Measurements from ENCODE around the gene PCDHGB5. TPM values are rescaled to one million over a fixed set of nuclear protein-coding genes. Genes with fewer than 3 reads are reported as not detected.
"Not testable (repeated sequence)": the region's sequence is repeated elsewhere in the genome, so short reads cannot be mapped to it uniquely, and the experiment has no call there.

Gene PCDHGB5
- total RNA-seq (1 to 10 TPM; 4.0 to 7.9 (median 5.4) TPM), polyA plus RNA-seq (1 to 10 TPM; 1.1 to 1.4 TPM)

DNA sequence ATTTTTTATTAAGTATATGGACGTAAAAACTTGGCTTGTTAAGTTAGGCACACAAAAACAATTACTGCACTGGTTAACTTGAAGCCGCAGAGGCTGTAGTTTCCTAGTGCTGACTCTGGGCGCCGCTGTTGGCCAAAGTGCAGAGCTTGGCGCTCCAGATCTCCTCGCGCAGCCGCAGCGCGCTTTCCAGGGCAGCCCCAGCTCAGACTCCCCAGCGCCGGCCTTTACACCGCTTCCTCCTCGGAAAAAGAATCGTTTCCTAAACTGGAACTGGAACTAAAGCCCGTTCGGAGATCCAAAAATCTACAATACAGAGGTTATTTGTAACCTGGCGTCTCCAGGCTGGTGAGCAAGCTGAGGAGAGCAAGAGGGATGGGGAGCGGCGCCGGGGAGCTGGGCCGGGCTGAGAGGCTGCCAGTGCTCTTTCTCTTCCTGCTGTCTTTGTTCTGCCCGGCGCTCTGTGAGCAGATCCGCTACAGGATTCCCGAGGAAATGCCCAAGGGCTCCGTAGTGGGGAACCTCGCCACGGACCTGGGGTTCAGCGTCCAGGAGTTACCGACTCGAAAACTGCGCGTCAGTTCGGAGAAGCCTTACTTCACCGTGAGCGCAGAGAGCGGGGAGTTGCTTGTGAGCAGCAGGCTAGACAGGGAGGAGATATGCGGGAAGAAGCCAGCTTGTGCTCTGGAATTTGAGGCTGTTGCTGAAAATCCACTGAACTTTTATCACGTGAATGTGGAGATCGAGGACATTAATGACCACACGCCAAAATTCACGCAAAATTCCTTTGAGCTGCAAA, at the start of gene PCDHGB5:
Gene PCDHGB5, plus strand, starts transcription at position 192 of the 796 bp plus-strand sequence. Its CDS starts 181 bp downstream, at position 373.
- H3K4me3 ChIP-seq: peak within 1 kb of the TSS in 2 of 4 donors; percentile 8 to 37
- H3K27ac ChIP-seq; H3K36me3 ChIP-seq; intact Hi-C loops (cut with DNase I); H3K27me3 ChIP-seq; H3K4me1 ChIP-seq; FAIRE-seq: not testable (repeated sequence)
- ATAC-seq (peak; percentile 94 to 100 (median 98)), DNase-seq (peak in 4 of 6 donors; percentile 33 to 69 (median 45))
- WGBS, 2 donors: 1 to 5% methylated on average over 24 to 25 of the region's 43 CpGs
- TF ChIP-seq, protein P1, sequence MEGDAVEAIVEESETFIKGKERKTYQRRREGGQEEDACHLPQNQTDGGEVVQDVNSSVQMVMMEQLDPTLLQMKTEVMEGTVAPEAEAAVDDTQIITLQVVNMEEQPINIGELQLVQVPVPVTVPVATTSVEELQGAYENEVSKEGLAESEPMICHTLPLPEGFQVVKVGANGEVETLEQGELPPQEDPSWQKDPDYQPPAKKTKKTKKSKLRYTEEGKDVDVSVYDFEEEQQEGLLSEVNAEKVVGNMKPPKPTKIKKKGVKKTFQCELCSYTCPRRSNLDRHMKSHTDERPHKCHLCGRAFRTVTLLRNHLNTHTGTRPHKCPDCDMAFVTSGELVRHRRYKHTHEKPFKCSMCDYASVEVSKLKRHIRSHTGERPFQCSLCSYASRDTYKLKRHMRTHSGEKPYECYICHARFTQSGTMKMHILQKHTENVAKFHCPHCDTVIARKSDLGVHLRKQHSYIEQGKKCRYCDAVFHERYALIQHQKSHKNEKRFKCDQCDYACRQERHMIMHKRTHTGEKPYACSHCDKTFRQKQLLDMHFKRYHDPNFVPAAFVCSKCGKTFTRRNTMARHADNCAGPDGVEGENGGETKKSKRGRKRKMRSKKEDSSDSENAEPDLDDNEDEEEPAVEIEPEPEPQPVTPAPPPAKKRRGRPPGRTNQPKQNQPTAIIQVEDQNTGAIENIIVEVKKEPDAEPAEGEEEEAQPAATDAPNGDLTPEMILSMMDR (IDR thresholded peaks at IDR 0.05): peak in 3 of 4 donors; percentile 35 to 44 (median 41)
- peaks cover 0 to 17% (median 2%) of the 10 kb centered on the region in 4 donors for H3K9me3 ChIP-seq

DNA sequence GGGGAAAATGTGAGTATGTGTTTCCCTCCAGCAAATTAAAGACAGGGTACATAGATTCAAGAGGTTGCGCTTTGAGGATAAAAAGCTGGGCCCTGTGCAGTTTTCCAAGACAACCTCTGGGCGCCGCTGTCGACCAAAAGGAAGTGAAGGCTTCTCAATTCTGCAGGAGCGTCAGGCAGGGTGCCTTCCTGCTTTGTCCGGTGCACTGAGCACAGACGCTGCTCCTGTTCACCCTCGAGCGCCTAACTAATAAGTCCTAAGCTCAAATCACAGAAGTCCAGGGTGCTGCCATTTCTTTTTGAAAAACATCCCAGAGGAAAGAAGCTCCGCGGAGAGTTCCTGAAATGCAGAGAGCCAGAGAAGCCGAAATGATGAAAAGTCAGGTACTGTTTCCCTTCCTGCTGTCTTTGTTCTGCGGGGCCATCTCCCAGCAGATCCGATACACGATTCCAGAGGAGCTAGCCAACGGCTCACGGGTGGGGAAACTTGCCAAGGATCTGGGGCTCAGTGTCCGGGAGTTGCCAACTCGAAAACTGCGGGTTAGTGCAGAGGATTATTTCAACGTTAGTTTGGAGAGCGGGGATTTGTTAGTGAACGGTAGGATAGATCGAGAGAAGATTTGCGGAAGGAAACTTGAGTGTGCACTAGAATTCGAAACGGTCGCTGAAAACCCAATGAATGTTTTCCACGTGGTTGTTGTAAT, 47.7 kb upstream of the PCDHGB5 start, which contains the start of gene PCDHGB1:
Gene PCDHGB1, plus strand, starts transcription at position 183 of the 703 bp plus-strand sequence. Its CDS starts 162 bp downstream, at position 345.
- 22 to 24% methylated on average over 29 of the region's 29 CpGs for WGBS, 2 donors
- ATAC-seq (peak; percentile 46 to 91 (median 74)), DNase-seq (peak in 1 of 6 donors; percentile 36), FAIRE-seq (no peak)
- H3K27ac ChIP-seq: no peak within 1 kb of the TSS
- peak within 1 kb of the TSS in 1 of 4 donors; percentile 22 for H3K4me3 ChIP-seq
- H3K36me3 ChIP-seq: no peaks in the 10 kb centered on the region
- peaks cover 0 to 5% (median 0%) of the 10 kb centered on the region in 4 donors for H3K27me3 ChIP-seq
- H3K9me3 ChIP-seq: peaks cover 0 to 10% (median 4%) of the 10 kb centered on the region in 4 donors
- intact Hi-C loops (cut with DNase I): no loop called here
- TF ChIP-seq, protein P1 (IDR thresholded peaks at IDR 0.05): peak in 2 of 4 donors; percentile 14 to 17
- no peaks in the 10 kb centered on the region for H3K4me1 ChIP-seq

DNA sequence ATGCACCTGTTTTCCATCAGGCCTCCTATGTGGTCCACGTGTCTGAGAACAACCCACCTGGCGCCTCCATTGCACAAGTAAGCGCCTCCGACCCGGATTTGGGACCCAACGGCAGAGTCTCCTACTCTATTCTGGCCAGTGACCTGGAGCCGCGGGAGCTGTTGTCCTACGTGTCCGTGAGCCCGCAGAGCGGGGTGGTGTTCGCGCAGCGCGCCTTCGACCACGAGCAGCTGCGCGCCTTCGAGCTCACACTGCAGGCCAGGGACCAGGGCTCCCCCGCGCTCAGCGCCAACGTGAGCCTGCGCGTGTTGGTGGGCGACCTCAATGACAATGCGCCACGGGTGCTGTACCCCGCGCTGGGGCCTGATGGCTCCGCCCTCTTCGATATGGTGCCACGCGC, 46.2 kb upstream of the PCDHGB5 start:
- Histone ChIP-seq H3K27me3 (peaks cover 0 to 5% (median 0%) of the 10 kb centered on the region in 4 donors), H3K4me1 (no peaks in the 10 kb centered on the region), H3K4me3 (no peak overlapping the region), H3K9me3 (peaks cover 0 to 10% (median 4%) of the 10 kb centered on the region in 4 donors), H3K27ac (no peak overlapping the region), H3K36me3 (no peaks in the 10 kb centered on the region)
- intact Hi-C loops (cut with DNase I): no loop called here
- DNase-seq (no peak), FAIRE-seq (no peak), ATAC-seq (no peak)
- TF ChIP-seq, protein P1 (IDR thresholded peaks at IDR 0.05): no peak
- WGBS, 2 donors: 28 to 31% methylated on average over 30 to 35 of the region's 36 CpGs

DNA sequence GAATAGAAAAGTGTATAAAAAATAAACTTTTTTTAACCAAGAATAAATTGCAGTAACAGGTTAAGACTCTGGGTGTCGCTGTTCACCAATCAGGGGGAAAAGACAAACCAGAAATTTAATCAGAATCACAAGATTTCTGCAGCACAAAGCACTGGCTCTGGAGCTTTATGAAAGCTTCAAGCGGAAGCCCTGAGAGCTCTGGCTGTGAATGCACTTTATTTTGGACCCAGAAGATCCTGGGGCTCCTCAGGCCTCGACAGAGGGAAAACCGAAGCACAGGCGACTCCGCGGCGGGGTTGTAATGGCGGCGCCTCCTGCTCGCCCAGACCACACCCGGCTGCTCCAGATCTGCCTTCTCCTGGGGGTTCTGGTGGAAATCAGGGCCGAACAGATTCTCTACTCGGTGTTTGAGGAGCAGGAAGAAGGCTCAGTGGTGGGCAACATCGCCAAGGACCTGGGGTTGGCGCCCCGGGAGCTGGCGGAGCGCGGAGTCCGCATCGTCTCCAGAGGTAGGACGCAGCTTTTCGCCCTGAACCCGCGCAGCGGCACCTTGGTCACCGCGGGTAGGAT, 42.8 kb upstream of the PCDHGB5 start, which contains the start of gene PCDHGA4:
Gene PCDHGA4, plus strand, starts transcription at position 122 of the 570 bp plus-strand sequence. Its CDS starts 87 bp downstream, at position 209.
- FAIRE-seq (no peak), DNase-seq (no peak), ATAC-seq (peak in 2 of 4 donors; percentile 11 to 41)
- Histone ChIP-seq H3K4me3 (peak within 1 kb of the TSS in 2 of 4 donors; percentile 11 to 20), H3K9me3 (peaks cover 0 to 15% (median 4%) of the 10 kb centered on the region in 4 donors), H3K36me3 (no peaks in the 10 kb centered on the region), H3K27ac (no peak within 1 kb of the TSS), H3K4me1 (no peaks in the 10 kb centered on the region), H3K27me3 (no peaks in the 10 kb centered on the region)
- WGBS, 2 donors: 12 to 17% methylated on average over 29 of the region's 29 CpGs
- intact Hi-C loops (cut with DNase I): no loop called here
- TF ChIP-seq, protein P1 (IDR thresholded peaks at IDR 0.05): peak in 2 of 4 donors; percentile 2 to 15

Data from pancreas (tissue), 10 donors.